GM19455 (cell line): ENCODE data around the gene RRAD.
"Not testable (repeated sequence)": the region's sequence is repeated elsewhere in the genome, so short reads cannot be mapped to it uniquely, and the experiment has no call there.

Experiments used
- ATAC-seq: cut with Tn5 transposase; IDR thresholded peaks from one replicate; pipeline ENCODE4 v1.9.1; 2021; ENCODE audit not compliant: unreplicated experiment

RRAD gene

DNA sequence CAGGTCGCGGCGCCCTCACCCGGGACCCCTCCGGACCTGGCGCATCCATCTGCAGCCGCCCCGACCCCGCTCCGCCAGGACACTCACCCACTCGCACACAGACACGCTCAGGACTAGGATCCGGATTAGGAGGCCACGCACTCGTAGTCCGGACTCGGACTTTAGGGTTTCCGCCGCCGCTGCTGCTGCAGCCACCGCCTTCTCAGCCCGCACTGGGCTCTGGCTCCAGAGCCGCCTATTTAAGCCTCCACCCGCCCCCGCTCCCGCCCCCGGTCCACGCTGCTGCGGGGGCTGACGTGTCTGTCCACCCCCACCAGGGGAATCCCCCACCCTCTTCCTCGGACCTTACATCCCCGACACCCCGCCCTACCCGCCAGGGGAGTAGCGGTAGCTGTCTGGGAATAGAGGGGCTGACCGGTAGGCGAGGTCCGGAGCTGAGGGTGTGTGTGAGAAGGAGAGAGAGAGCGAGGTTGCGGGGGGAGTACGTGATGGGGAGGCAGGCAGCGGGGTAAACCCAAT is at the start of gene RRAD:
RRAD (minus strand) TSS at position 214 of the 519 bp plus-strand sequence. CDS start 356 bp downstream, outside the sequence.
- no peak for ATAC-seq

DNA sequence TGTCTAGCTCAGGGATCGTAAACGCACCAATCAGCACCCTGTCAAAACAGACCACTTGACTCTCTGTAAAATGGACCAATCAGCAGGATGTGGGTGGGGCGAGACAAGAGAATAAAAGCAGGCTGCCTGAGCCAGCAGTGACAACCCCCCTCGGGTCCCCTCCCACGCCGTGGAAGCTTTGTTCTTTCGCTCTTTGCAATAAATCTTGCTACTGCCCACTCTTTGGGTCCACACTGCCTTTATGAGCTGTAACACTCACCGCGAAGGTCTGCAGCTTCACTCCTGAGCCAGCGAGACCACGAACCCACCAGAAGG is 49.6 kb upstream of the RRAD start:
- ATAC-seq: not testable (repeated sequence)

DNA sequence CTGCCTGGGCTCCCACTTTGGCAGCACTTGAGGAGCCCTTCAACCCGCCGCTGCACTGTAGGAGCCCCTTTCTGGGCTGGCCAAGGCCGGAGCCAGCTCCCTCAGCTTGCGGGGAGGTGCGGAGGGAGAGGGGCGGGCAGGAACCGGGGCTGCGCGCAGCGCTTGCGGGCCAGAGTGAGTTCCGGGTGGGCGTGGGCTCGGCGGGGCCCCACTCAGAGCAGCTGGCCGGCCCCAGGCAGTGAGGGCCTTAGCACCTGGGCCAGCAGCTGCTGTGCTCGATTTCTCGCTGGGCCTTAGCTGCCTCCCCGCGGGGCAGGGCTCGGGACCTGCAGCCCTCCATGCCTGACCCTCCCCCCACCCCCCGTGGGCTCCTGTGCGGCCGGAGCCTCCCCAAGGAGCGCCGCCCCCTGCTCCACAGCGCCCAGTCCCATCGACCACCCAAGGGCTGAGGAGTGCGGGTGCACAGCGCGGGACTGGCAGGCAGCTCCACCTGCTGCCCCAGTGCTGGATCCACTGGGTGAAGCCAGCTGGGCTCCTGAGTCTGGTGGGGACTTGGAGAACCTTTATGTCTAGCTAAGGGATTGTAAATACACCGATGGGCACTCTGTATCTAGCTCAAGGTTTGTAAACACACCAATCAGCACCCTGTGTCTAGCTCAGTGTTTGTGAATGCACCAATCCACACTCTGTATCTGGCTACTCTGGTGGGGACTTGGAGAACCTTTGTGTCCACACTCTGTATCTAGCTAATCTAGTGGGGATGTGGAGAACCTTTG is 49.0 kb upstream of the RRAD start:
- ATAC-seq: not testable (repeated sequence)

GRCh38 chr16:66973716-66974115 is 48.4 kb upstream of the RRAD start:
- ATAC-seq: no peak

DNA sequence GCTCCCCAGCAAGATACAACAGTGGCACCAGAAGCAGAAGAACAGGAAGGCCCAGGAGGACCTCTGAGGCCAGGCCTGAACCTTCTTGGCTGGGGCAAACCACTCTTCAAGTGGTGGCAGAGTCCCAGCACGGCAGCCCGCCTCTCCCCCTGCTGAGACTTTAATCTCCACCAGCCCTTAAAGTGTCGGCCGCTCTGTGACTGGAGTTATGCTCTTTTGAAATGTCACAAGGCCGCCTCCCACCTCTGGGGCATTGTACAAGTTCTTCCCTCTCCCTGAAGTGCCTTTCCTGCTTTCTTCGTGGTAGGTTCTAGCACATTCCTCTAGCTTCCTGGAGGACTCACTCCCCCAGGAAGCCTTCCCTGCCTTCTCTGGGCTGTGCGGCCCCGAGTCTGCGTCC is 47.6 kb upstream of the RRAD start:
- ATAC-seq: no peak

DNA sequence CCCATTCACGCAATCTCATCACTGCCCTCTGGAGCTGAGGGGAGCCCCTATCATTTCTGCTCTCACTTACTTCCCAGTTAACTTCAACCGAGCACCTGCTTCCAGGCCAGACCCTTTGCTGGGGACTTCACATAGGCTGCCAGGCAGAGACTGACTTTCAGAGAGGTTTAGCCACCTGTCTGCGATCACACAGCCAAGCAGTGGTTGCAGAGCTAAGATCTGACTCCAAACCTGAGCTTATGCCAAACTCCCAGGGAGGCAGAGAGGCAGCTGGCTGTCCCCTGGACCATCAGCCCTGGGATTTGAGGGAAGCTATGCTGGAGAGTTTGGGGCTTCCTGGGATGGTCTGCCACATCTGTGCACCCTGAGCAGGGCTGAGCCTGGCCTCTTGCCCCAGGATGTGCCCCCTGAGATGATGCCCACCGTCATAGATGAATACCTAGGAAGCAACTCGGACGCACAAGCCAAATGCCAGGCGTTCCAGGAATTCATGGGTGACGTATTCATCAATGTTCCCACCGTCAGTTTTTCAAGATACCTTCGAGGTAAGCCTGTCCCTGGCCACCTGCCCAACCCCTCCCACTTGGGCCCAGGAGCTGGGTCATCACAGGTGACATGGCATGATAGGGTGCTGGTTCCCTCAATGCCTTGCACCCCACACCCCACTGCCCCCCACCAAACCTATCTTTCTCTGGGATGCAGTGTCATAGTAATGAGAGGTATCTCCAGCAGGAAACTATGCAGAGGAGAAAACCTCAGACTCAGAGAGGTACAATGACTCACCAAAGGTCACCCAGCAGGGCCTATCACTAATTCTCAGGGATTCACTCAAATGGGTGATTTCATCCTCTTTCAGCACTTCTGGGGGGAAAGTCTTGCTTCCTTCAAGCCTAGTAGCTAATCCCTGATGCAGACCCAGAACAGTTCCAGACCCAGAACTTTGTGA is 45.7 kb upstream of the RRAD start:
- ATAC-seq: no peak

DNA sequence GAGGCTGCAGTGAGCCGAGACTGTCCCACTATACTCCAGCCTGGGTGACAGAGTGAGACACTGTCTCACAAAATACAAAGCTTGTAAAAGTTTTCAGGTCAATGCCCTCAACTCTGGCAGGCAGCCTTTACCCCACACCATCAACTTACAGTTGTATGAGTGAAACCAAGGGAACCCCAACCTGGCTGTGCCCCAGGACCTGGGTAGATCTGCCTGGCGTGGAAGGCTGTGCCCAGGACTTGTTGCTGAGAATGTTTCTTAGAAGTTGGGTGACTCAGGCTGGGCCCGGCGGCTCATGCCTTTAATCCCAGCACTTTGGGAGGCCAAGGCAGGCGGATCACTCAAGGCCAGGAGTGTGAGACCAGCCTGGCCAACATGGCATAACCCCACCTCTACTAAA is 43.5 kb upstream of the RRAD start:
- ATAC-seq: no peak

- ATAC-seq: no peak
These were observed 38.7 kb upstream of the RRAD start for GRCh38 chr16:66964049-66964448.

GRCh38 chr16:66961914-66962313 is 36.6 kb upstream of the RRAD start:
- no peak for ATAC-seq

- peak; percentile 63 for ATAC-seq
These were observed 35.9 kb upstream of the RRAD start, which contains the start of gene CES3 for GRCh38 chr16:66961065-66961744. TSS of gene CES3 (plus strand) at chr16:66961266. CDS start at chr16:66961308, 42 bp downstream.

- no peak for ATAC-seq
These were observed 34.9 kb upstream of the RRAD start for GRCh38 chr16:66960270-66960669.

DNA sequence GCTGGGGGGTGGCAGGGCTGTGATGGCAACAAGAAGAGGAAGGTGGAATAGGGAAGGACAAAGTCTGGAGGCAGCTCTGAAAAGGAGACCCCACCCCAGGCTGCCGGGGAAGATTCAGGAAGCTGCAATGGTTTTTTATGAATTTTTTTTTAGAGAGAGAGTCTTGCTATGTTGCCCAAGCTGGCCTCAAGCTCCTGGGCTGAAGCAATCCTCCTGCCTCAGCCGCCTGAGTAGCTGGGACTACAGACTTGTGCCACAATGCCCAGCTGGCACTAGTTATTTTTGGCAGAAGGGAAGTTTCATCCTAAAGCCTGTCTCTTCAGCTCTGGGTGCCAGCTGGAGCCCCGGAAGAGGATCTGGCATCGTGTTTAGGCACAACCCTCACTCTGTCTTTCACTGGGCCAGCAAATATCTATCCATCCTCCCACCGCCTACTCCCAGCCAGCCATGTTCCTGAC is 34.4 kb upstream of the RRAD start:
- ATAC-seq: no peak

DNA sequence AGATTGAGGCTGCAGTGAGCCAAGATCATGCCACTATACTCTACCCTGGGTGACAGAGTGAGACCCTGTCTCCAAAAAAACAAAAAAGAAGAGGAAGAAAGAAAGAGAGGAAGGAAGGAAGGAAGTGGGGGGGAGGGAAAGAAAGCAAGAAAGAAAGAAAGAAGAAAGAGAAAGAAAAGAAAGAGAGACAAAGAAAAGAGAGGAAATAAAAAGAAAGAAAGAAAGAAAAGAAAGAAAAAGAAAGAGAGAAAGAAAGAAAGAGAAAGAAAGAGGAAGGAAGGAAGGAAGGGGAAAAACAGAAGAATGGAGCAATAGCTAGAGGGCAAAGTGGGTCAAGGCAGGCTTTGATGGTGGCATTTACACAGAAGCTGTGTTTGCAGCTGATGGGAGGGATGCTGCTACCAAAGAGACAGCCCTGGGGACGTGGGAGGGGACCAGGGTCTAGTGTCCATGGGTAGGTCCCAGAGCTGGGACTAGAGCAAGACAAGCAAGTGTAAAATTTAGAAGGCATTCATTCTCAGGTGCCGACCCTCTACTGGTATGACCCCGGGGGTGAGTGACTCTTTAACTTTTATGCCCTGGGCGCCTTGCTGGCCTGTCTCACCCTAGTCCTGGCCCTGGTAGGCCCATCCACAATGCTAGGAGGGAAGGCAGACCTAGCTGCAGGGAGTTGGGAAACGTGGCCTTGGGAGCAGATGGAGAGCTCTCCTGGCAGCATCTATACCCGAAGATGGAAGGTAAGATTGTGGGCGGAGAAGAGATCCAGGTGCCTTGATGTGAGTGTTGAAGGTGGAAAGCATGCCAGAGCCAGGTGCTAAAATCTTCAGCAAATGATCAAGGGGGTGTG is 33.7 kb upstream of the RRAD start:
- ATAC-seq: no peak

DNA sequence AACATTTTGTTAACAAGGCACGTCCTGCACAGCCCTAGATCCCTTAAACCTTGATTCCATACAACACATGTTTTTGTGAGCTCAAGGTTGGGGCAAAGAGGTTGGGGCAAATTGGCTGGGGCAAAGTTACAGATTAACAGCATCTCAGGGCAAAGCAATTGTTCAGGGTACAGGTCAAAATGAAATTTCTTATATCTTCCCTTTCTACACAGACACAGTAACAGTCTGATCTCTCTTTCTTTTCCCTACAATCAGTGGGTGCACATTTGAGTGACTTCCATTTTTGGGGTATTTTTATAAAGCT is 30.8 kb upstream of the RRAD start:
- not testable (repeated sequence) for ATAC-seq

DNA sequence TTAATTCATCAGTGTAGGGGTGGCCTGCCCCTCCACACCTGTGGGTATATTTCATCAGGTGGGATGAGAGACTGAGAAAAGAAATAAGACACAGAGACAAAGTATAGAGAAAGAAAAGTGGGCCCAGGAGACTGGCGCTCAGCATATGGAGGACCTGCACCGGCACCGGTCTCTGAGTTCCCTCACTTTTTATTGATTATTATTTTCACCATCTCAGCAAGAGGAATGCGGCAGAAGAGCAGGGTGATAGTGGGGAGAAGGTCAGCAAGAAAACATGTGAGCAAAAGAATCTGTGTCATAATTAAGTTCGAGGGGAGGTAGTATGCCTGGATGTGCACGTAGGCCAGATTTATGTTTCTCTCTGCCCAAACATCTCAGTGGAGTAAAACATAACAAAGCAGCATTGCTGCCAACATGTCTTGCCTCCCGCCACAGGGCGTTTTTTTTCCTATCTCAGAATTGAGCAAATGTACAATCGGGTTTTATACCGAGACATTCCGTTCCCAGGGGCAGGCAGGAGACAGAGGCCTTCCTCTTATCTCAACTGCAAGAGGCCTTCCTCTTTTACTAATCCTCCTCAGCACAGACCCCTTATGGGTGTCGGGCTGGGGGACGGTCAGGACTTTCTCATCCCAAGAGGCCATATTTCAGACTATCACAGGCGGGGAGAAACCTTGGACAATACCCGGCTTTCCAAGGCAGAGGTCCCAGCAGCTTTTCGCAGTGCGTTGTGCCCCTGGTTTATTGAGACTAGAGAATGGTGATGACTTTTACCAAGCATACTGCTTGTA is 30.2 kb upstream of the RRAD start:
- ATAC-seq: not testable (repeated sequence)

DNA sequence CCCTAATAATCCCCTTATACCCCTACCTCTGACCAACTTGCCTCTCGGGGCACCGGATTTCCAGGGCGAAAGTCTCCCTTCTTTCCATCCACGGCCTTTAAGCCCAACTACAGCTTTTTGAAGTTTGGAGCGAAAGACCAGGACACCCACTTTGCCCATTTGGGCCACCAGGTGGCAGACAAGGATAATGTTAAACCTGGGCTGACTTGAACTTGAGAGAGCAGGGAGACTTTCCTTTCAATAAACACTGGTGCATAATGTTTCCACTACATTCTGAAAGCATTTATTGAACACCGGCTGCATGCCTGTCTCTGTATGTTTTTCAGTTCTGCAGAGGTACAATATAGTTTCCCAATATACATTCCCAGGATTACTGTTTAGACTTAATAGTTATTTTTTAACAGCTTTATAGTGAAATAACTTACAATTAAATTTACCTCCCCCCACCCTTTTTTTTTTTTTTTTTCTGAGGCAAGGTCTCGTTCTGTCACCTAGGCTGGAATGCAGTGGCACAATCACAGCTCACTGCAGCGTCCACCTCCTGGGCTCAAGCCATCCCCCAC is 28.8 kb upstream of the RRAD start:
- no peak for ATAC-seq

- no peak for ATAC-seq
These were observed 28.2 kb upstream of the RRAD start for GRCh38 chr16:66953462-66954096.

GRCh38 chr16:66952430-66953110 is 27.2 kb upstream of the RRAD start:
- ATAC-seq: no peak
